HCT116 (cell line): Measurements from ENCODE around the gene NBPF12. TPM values are rescaled to one million over a fixed set of nuclear protein-coding genes. Genes with fewer than 3 reads are reported as not detected.
"Not testable (repeated sequence)": the region's sequence is repeated elsewhere in the genome, so short reads cannot be mapped to it uniquely, and the experiment has no call there.

Experiments
- ATAC-seq: fragments of 200-7000 bp; cut with Tn5 transposase; 2 replicates; pipeline ENCODE4 v1.9.1; 2020; ENCODE audit warnings: mild to moderate bottlenecking, moderate library complexity
- BruUV-seq: library from RNA; stranded (reverse); fragments of 400-500 nt; replicated peaks from 2 replicates; lab custom pipeline; 2021; lab: Mats Ljungman, UMichigan
- CTCF ChIA-PET: fragments of 300-600 bp; sonication (Branson Sonifier 250); formaldehyde crosslinking; loops from one replicate; lab custom pipeline; 2021; ENCODE audit warnings: antibody characterized with exemption; lab: Charles Lee
- POLR2A ChIA-PET: fragments of 300-600, 350-600 bp; sonication (Branson Sonifier 250); formaldehyde crosslinking; loops from one replicate; lab custom pipeline; 2021; ENCODE audit warnings: antibody characterized with exemption; lab: Charles Lee
- RAD21 ChIA-PET, 2 experiments: fragments of 300-600 bp; sonication (Branson Sonifier 250); formaldehyde crosslinking; loops; one replicate each; lab custom pipeline; 2023; ENCODE audit warnings: low total read pairs in 2 of 2; ENCODE audit not compliant: uncharacterized antibody in 2 of 2, unreplicated experiment in 2 of 2, low non-redundant PET in 1 of 2; lab: Charles Lee
- DNase-seq: peaks from one replicate; pipeline ENCODE4 v3.0.0-alpha.2; 2010; ENCODE audit warnings: low read depth, low spot score
- H2AFZ ChIP-seq: fragments of 200-600 bp; shearing (Covaris generic), sonication (generic); 2 replicates; pipeline ENCODE4 v1.6.1; 2017; ENCODE audit warnings: low read depth, mixed run types, mixed read lengths, antibody characterized with exemption, low read length; ENCODE audit not compliant: poor library complexity, severe bottlenecking
- H3K27ac ChIP-seq: 2 replicates; pipeline ENCODE4 v1.5.1; 2012; ENCODE audit warnings: low read depth, low read length
- H3K27me3 ChIP-seq: fragments of 200-600 bp; sonication (generic); 2 replicates; pipeline ENCODE4 v1.6.1; 2016; ENCODE audit warnings: mixed run types, low read length, mixed read lengths; ENCODE audit not compliant: insufficient read depth
- H3K36me3 ChIP-seq, 2 experiments: fragments of 200-500 bp in 1 of 2; fragments of 200-600 bp in 1 of 2; sonication (Bioruptor generic) in 1 of 2; sonication (generic) in 1 of 2; 2 replicates each; pipeline versions ENCODE4 v1.5.1 to v1.6.1; 2014 to 2016; ENCODE audit warnings: low read length in 2 of 2, inconsistent platforms in 1 of 2, mixed read lengths in 1 of 2, mixed run types in 1 of 2; ENCODE audit not compliant: insufficient read depth in 2 of 2, control insufficient read depth in 1 of 2
- H3K4me1 ChIP-seq, 2 experiments: fragments of 200-600 bp in 1 of 2; sonication (generic) in 1 of 2; 2 replicates each; pipeline versions ENCODE4 v1.5.1 to v1.6.1; 2012 to 2017; ENCODE audit warnings: low read length in 2 of 2, inconsistent platforms in 1 of 2, mild to moderate bottlenecking in 1 of 2, mixed read lengths in 1 of 2, mixed run types in 1 of 2, moderate library complexity in 1 of 2; ENCODE audit not compliant: insufficient read depth in 2 of 2, control insufficient read depth in 1 of 2
- H3K4me2 ChIP-seq: fragments of 200-600 bp; sonication (generic); 2 replicates; pipeline ENCODE4 v1.6.1; 2017; ENCODE audit warnings: mixed run types, low read length, mixed read lengths
- H3K4me3 ChIP-seq, 2 experiments: fragments of 200-600 bp in 1 of 2; sonication (generic) in 1 of 2; replicated peaks in 1 of 2; 2 replicates each; pipeline ENCODE4 v1.5.1; 2011 to 2016; ENCODE audit warnings: low read length in 2 of 2, control low read depth in 1 of 2, low read depth in 1 of 2, mild to moderate bottlenecking in 1 of 2, mixed read lengths in 1 of 2, mixed run types in 1 of 2
- H3K79me2 ChIP-seq: fragments of 200-600 bp; sonication (generic); 2 replicates; pipeline ENCODE4 v1.6.1; 2017; ENCODE audit warnings: mild to moderate bottlenecking, mixed run types, low read length, moderate library complexity, mixed read lengths; ENCODE audit not compliant: insufficient read depth
- H3K9ac ChIP-seq: fragments of 200-600 bp; sonication (generic); 2 replicates; pipeline ENCODE4 v1.6.1; 2016; ENCODE audit warnings: low read length, mixed read lengths
- H3K9me2 ChIP-seq: fragments of 200-600 bp; sonication (generic), shearing (Covaris generic); 2 replicates; pipeline ENCODE4 v1.6.1; 2017; ENCODE audit warnings: mixed run types, mild to moderate bottlenecking, moderate library complexity; ENCODE audit not compliant: insufficient read depth
- H3K9me3 ChIP-seq, 2 experiments: fragments of 200-500 bp in 1 of 2; fragments of 200-600 bp in 1 of 2; sonication (Bioruptor generic) in 1 of 2; sonication (generic) in 1 of 2; 2 replicates each; pipeline ENCODE4 v1.6.1; 2014 to 2017; ENCODE audit warnings: low read length in 2 of 2, mixed read lengths in 2 of 2, inconsistent platforms in 1 of 2, low read depth in 1 of 2, mild to moderate bottlenecking in 1 of 2, mixed run types in 1 of 2, moderate library complexity in 1 of 2; ENCODE audit not compliant: control insufficient read depth in 1 of 2, insufficient read depth in 1 of 2
- H4K20me1 ChIP-seq: fragments of 200-600 bp; sonication (generic), shearing (Covaris generic); 2 replicates; pipeline ENCODE4 v1.6.1; 2017; ENCODE audit warnings: mixed run types, mild to moderate bottlenecking, moderate library complexity; ENCODE audit not compliant: insufficient read depth
- intact Hi-C: fragments of 100-400 bp; cut with micrococcal nuclease; formaldehyde crosslinking; loops from 2 replicates; pipeline ENCODE4 v1.10.0; 2022
- total RNA-seq: library from RNA; stranded (reverse); gene quantifications from one replicate; pipeline ENCODE4 v1.2.1, GENCODE V29; 2021; ENCODE audit not compliant: unreplicated experiment

NBPF12 gene
- total RNA-seq, 1 experiment from 2014 or later = 12.1 TPM

- H3K4me1 ChIP-seq, H4K20me1 ChIP-seq, RAD21 ChIA-PET, H3K79me2 ChIP-seq, H3K9me2 ChIP-seq, H3K36me3 ChIP-seq, H3K9ac ChIP-seq, DNase-seq, H3K4me2 ChIP-seq, H3K27me3 ChIP-seq, CTCF ChIA-PET, H3K4me3 ChIP-seq, H3K9me3 ChIP-seq, intact Hi-C loops, H2AFZ ChIP-seq, ATAC-seq, POLR2A ChIA-PET, BruUV-seq, H3K27ac ChIP-seq: not testable (repeated sequence)
Observed at GRCh38 chr1:146922614-146923013, 15.5 kb upstream of the NBPF12 start.

- H3K9ac ChIP-seq, H3K9me3 ChIP-seq, H3K27ac ChIP-seq, CTCF ChIA-PET, H3K36me3 ChIP-seq, ATAC-seq, H3K4me1 ChIP-seq, POLR2A ChIA-PET, intact Hi-C loops, BruUV-seq, DNase-seq, H3K27me3 ChIP-seq, RAD21 ChIA-PET, H3K9me2 ChIP-seq, H2AFZ ChIP-seq, H3K4me3 ChIP-seq, H3K4me2 ChIP-seq, H3K79me2 ChIP-seq, H4K20me1 ChIP-seq: not testable (repeated sequence)
Observed at GRCh38 chr1:146924106-146924505, 14.0 kb upstream of the NBPF12 start.

GRCh38 chr1:146926413-146926812, 11.7 kb upstream of the NBPF12 start:
- not testable (repeated sequence) for H3K9me3 ChIP-seq

GRCh38 chr1:146930225-146930624, 7.9 kb upstream of the NBPF12 start:
- H4K20me1 ChIP-seq, BruUV-seq, H3K4me1 ChIP-seq, H3K9me2 ChIP-seq, H2AFZ ChIP-seq, CTCF ChIA-PET, H3K27me3 ChIP-seq, RAD21 ChIA-PET, H3K9ac ChIP-seq, H3K27ac ChIP-seq, intact Hi-C loops, H3K36me3 ChIP-seq, H3K79me2 ChIP-seq, POLR2A ChIA-PET, DNase-seq, H3K9me3 ChIP-seq, H3K4me3 ChIP-seq, ATAC-seq, H3K4me2 ChIP-seq: not testable (repeated sequence)

More at GRCh38 chr1:146926413-146926812, 11.7 kb upstream of the NBPF12 start:
- DNase-seq, BruUV-seq, H3K79me2 ChIP-seq, H3K27me3 ChIP-seq, H3K4me1 ChIP-seq, H2AFZ ChIP-seq, H3K9me2 ChIP-seq, POLR2A ChIA-PET, ATAC-seq, RAD21 ChIA-PET, H3K27ac ChIP-seq, H3K36me3 ChIP-seq, H3K9ac ChIP-seq, H3K4me3 ChIP-seq, CTCF ChIA-PET, H3K4me2 ChIP-seq, H4K20me1 ChIP-seq, intact Hi-C loops: not testable (repeated sequence)
